ENCODE measurements around the gene STIMATE.

- TF ChIP-seq, protein P1, sequence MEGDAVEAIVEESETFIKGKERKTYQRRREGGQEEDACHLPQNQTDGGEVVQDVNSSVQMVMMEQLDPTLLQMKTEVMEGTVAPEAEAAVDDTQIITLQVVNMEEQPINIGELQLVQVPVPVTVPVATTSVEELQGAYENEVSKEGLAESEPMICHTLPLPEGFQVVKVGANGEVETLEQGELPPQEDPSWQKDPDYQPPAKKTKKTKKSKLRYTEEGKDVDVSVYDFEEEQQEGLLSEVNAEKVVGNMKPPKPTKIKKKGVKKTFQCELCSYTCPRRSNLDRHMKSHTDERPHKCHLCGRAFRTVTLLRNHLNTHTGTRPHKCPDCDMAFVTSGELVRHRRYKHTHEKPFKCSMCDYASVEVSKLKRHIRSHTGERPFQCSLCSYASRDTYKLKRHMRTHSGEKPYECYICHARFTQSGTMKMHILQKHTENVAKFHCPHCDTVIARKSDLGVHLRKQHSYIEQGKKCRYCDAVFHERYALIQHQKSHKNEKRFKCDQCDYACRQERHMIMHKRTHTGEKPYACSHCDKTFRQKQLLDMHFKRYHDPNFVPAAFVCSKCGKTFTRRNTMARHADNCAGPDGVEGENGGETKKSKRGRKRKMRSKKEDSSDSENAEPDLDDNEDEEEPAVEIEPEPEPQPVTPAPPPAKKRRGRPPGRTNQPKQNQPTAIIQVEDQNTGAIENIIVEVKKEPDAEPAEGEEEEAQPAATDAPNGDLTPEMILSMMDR (IDR thresholded peaks at IDR 0.05) = no peak
- TF ChIP-seq ZFX (IDR thresholded peaks at IDR 0.05; ENCODE audit: borderline replicate concordance) = no peak
Observed at GRCh38 chr3:52856666-52857065, 40.7 kb downstream of the STIMATE start.

Measured in 22Rv1 (cell line).